Activated T-helper 1 cell treated with anti-CD3 and anti-CD28 coated beads, Interleukin-2, amount 50 U/mL, for 16 hours (primary cell): ENCODE measurements around the gene MTHFD1.
A peak's percentile ranks its signal among the peaks of the same experiment; 100 is the strongest.

Source experiments
- DNase-seq, 2 donors: peaks; one replicate each; pipeline ENCODE4 v3.0.0-alpha.2; 2020; ENCODE audit warnings: low read depth in 1 of 2, low spot score in 1 of 2

MTHFD1 gene

DNA sequence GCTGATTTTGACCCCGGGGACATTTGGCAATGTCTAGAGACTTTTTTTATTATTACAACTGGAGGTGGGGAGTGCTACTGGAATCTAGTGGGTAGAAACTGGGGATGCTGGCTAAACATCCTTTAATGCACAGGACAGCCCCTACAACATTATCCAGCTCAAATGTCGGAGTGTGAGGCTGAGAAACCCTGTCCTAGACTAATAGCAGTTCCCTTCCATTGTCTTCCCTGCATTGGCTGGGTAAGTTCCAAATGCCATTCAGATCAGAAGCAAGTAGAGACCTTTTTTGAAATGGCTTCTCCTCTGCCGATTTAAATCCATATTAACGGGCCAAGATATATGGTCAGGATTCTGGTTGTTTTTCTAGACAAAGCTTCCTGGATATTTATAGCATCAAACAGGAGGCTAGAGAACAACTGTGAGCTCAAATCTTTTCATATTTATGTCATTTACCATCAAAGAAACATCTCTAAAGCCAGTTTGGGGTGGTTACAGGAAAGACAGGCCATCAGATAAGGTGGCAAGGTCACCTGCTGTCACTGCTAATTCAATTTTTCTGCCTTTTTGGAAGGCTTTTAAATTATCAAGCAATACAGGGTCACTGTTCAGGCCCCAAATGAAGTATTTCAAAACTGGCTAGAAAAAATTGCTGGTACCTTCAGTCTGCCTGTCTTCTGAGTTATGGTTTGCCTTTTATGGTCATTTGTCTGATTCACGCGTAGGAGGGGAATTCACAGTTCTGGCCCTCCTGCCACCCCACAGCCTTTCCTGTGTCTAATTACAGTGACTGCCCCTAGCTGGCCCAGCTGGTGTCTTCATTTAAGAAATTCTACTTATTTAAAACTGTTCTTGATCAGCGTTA, 57.1 kb downstream of the MTHFD1 start:
- DNase-seq = peak in 1 of 2 donors; percentile 9

DNA sequence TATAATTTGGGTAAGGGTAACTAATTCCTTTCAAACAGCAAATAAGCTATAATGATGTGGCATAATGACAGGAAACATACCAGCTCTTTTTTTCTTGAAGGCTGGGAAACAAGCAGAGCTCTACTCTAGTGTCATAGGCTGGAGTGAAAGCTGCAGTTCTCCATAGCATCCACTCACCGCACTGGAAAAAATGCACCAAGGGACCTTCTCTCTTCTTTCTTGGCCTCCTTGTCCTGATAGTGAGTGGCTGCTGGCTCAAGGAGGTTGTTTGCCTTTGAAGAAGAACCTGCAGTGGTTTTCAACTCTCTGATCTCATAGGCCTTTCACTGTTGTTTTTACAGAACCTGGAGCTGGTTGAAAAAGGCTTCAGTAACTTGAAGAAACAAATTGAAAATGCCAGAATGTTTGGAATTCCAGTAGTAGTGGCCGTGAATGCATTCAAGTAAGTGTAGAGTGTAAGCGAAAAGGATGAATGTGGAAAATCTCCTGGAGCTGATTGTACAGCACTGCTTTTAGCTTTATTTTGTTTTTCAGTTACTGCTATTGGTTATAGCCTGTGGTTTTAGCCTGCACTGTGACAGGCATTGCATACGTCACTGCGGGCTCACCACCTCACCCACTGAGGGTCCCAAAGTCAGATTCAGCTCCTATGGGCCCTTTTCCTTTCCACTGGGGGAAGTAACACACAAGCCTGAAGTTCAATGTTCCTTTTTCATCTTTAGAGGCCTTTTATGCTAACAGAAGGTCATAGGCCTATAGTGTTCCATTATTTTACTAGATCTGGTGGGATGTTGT, 59.9 kb downstream of the MTHFD1 start:
- no peak for DNase-seq

DNA sequence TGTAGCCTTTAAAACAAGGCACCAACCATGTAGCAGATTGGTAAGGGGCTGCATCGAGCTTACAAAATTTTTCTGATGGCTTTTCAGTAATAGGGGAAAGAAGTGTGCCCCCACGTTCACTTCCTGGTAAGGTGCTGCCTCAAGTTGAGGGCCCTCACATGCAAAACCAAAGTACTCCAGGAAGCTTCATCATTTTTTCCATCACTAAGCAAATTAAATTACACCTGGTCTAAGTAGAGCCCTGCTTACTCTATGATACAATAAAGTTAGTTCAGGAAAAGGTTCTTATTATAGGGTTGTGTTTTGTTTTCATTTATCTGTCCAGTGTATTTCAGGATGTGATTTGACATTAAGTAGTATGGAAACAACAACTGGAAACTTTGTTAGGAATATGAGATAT, 62.1 kb downstream of the MTHFD1 start:
- no peak for DNase-seq

DNA sequence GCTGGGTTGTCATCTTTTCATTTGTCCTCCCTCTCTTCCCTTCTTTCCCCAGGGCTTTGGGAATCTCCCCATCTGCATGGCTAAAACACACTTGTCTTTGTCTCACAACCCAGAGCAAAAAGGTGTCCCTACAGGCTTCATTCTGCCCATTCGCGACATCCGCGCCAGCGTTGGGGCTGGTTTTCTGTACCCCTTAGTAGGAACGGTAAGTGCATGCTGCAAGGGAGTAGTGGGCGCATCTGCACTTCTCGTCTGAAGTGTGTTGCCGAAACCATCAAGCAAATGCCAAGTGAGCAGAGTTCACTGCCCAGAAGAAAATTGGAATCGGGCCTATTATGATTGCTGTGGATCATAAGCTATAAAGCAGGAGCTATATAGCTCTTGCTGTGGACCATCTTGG, 66.5 kb downstream of the MTHFD1 start:
- DNase-seq = no peak

DNA sequence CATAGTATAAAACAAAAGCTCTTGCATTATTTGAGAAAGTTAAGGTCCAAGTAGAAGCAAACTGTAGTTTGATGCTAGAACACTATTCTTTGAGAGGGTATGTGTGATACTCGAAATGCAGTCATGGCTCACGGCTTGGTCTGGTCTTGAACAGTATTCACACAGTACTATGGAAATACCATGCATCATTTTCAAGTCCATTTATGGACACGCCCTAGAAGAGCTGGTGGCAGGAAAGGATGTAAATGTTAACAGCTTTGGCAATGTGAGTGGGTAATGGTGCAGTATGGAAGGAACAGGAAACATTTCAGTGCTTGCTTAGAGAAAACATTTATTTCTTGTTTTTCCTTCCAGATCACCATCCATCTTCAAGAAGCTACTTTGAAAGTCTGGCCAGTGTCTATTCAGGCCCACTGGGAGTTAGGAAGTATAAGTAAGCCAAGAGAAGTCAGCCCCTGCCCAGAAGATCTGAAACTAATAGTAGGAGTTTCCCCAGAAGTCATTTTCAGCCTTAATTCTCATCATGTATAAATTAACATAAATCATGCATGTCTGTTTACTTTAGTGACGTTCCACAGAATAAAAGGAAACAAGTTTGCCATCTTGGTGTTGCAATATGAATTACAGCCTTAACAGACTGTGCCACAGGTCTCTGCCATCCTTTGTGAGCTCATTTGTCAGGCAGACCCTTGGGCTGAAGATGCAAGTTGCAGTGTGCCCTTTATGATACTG, 71.4 kb downstream of the MTHFD1 start:
- no peak for DNase-seq

DNA sequence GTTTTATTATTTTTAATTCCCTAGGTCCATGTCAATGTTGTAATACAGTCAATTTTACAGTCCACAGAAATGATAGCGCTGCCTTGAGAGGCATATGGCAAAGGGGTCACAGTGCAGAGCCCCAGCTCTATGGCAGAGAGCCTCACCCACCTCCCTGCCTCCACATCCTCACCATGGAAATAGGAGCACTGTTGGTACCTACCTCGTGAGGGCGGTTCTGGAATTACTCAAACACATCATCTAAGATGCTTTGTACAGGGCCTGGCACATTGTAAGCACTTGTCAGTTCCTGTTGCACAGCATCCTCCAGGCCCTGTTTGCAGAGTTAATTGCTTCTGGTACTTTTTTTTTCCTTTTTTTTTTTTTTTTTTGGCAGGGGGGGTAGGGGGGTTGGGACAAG, 73.1 kb downstream of the MTHFD1 start:
- DNase-seq = no peak

DNA sequence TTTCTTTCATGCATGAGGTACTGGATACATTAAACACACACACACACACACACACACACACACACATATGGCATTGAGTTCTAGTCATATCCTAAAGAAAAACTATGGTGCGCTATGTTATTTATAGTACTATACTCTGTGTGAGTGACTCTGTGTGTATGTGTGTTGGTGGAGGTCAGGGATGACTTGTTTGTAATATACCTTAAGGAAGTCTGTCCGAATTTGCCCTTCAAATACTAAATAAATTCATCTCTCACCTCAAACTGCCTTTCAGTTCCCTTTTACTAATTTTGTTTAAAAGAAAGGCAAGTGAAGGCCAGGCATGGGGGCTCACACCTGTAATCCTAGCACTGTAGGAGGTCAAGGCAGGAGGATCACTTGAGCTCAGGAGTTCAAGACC, 75.0 kb downstream of the MTHFD1 start:
- DNase-seq = no peak

DNA sequence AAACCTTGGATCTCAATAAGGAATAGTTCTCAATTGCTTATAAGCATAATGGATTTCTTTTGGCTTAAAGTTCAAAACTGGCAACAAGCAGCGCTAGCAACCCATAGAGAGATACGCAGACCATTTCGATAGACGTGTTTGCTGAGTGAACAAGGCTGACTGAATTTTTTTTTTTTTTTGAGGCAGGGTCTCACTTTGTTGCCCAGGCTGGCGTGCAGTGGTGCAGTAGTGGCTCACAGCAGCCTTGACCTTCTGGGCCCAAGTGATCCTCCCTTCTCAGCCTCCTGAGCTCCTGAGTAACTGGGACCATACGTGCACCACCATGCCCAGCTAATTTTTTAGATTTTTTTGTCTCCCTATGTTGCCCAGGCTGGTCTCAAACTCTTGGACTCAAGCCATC, 75.7 kb downstream of the MTHFD1 start:
- DNase-seq = no peak

DNA sequence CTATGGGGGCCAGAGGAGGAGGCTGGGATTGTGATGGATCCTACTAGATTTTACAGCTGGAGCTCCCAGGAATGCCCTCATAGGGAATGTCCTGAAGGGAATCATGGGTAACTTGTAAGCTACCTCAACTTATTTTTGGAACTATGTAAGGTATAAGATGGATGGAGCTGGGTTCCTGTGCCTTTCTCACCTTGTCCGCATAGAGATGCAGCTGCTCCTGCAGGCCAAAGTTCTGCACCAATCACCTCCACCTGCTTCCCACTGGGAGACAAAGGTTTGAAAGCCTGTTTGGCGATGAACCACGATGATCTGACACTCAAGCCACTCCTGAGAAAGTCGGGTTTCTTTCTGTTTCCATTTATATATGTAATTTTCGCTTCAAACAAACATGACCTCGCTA, 76.5 kb downstream of the MTHFD1 start:
- DNase-seq = no peak

DNA sequence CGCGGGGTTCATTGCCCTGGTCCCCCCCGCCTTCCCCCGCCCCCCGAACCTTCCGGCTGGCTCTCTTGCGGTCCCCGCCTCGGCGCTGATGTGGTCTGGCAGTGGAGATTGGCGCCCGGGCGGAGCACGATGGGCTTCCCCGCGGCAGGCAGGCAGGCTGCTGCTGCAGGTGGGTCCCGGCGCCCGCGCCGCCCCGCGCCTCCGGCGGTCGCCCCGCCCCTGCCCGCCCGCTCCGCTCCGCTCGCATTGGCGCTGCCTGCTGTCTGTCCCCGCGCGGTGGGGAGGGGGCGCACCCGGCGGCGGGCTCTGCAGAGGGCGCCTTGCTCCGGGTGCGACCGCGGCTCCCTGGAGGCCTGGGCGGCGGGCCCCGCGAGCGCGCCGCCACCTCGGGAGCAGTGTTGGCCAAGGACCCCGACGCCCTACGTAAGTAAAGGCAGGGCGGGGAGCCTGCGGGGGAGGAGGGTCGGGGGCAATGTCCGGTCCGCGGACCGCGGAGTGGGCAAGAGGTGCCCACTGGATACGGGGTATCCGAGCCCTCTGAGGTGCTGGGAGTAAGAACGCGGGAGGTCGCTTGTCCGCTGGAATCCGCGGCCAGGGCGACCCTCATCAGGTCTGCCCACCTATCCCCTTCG, 77.2 kb downstream of the MTHFD1 start, which contains the start of gene AKAP5:
TSS of gene AKAP5 (plus strand) at position 309 of the 632 bp plus-strand sequence. CDS start 2,896 bp downstream, outside the sequence.
- peak; percentile 21 to 57 for DNase-seq

DNA sequence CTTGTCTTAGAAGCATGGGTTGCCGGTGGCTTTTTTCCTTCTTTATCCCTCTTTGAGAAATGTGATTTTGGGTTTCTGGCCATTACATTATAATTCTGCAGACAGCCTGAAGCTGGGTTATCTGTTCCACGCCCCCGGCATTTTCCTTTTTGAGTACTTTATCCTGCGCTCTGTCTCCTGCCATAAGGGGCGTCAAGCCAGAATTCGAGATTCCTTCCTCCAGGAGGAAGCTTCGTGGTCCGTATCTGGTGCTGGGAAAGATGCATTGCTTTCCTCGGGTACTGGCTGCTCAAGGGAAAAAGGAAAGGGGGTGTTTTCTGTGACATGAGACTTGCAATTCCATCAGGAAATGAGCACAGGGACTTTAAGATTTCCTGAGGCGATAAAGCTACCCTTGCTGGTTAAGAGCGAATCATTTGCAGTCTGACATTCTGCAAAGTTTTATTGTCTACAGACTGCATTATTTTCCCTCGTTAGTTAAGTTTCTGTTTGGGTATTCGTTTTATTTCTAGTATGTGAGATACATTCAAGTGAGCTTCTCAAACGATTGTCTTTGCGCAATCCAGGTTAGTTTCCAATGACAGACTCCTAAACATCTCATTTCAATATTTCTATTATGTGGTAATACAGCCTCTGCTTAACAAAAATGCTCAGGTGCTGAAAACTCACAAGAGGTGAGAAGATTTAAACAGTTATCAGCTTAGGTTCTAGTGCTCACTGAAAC, 77.8 kb downstream of the MTHFD1 start:
- no peak for DNase-seq

DNA sequence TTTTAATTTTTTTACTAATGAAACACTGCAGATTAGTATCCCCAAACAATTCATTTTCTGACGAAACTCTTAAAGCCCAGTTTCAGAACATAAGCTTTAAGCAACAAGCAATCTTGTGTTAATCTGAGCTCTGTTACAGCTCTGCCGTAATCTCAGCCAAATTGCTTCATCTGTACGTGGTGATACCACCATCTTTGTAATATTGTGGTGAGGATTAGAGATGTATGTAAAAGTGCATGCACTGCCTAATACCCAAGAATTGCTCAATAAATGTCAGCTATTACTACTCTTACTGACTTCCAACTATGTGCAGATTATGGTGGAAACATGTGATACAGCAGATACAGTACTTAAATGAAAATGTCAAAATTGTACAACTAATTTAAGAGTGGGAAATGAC, 78.9 kb downstream of the MTHFD1 start:
- no peak for DNase-seq

DNA sequence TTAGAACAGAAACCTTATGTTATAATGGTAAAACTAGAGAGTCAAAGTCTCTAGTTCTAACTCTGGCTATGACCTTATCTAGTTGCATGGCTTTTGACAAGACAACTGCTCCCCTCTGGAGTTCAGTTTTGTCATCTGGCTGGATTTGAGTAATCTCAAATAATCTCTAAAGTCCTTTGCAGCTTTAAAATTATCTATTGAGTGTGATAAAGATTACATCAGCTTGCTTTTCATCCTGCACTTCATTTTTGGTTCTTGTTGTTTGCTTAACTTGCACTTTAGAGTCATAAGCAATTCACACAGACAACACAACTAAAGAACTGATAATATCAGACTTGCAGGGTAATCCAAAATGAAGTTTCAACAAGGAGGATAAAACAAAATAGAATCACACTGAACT, 79.4 kb downstream of the MTHFD1 start:
- no peak for DNase-seq

DNA sequence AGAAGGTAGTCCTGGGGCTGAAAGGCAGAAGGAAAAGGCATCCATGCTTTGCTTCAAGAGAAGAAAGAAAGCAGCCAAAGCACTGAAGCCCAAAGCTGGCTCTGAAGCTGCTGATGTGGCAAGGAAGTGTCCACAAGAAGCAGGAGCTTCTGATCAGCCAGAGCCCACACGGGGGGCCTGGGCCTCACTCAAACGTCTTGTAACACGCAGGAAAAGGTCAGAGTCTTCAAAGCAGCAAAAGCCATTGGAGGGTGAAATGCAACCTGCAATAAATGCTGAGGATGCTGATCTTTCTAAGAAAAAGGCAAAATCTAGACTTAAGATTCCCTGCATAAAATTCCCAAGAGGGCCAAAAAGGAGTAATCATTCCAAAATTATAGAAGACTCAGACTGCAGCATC, 80.3 kb downstream of the MTHFD1 start:
- DNase-seq = no peak

DNA sequence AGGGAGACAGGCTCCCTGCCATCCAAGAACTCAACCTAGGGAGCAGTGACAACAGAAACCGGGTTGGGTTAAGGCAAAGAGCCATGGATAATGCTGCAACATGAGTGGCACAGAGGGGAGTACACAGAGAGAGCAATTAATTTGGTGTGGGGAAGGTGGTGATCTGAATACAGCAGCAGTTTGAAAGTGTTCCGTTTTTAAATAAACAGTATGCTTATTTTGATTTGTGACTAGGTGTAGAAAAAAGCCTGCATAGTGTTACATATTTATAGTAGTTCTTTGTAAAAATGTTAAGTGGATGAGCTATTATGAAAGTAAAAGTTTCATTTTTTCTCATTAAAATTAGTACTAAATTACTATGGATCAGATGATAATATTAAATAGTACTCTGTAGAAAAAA, 85.9 kb downstream of the MTHFD1 start:
- no peak for DNase-seq

DNA sequence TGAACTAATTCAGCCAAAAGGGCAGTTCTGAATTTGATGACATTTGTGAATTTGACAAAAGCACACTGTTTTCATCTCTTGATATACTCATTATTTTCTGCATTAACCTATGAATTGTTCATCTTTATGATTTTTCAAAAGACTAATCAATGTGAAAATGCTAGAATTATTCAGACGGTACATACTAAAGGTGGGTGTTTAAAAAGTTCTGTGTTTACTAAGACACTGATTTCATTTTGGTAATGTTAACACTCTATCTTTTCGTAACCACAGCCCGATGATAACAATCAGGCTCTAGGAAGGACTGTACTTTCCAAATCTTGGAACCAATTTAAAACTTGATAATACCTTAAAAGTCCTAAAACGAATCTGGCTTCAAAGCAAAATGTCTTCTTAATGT, 86.5 kb downstream of the MTHFD1 start:
- no peak for DNase-seq

DNA sequence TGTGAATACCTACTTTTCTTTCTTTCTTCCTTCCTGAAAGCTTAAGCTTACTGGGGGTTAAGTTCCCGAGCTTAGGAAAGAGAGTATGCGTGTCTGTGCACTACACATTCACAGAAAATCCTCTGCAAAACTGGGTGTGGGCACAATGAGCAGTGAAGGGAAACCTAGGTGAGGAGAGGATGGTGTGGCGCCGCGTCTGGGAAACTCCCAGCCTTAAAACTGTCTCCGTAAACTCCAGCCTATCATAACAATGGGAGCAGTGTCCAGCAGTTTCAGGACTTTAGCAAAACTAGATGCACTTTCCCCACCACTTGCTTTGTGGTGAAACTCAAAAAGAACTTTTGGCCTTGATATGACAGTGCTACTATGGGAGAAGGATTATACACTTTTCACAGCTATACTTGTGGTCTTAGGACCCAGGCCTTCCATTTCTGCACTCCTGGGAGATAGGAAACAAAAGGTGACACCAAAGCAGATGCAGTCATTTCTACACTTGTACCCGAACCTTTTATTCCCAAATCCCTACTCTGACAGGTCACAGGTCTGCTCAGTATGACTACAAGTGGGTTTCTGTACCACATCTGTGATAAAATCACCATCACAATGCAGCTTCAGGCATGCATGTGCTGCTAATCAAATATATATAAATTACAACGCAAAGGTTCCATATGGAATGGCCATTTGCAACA, 87.6 kb downstream of the MTHFD1 start:
- DNase-seq = no peak

DNA sequence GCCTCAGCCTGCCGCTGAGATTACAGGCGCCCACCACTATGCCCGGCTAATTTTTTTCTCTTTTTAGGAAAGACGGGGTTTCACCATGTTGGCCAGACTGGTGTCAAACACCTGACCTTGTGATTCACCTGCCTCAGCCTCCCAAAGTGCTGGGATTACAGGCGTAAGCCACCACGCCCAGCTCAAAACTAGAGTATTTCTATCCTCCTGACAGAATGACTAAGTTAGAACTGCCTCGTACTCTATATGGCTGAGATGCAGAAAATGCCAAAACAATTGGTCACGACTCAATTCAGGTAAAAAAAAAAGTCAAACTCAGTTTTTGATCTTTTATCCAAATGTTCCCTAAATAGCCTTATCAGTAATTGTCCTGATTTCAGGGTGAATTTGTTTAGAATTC, 88.3 kb downstream of the MTHFD1 start:
- no peak for DNase-seq

DNA sequence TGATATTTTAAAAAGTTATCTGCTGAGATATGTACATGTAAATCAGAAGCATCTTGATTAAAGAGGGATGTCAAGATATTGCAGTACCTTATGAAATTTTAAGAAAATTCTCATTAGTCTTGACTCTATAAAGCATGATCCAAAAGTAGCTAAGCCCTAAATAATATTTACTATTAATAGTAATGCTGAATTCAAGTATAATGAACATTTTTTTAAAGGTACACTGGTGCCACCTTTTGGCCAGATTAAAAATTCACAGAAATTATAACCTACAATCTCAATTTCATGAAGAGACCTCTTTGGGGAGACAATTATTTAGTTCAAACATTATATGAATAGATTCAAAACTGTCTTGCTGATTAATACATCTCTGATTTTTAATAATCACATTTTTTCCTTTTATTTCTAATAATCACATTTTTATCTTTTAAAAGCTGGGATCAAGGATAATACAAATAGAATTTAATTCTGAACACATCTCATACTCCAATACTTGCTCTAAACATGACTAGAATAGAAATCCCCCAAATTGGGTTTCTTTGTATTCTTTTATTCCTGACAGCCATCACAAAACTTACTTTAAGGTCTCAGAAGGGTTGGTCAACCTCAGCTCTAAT, 90.6 kb downstream of the MTHFD1 start:
- DNase-seq = no peak
